IMR-90 (cell line): ENCODE measurements around the gene THAP5. TPM values are rescaled to one million over a fixed set of nuclear protein-coding genes. Genes with fewer than 3 reads are reported as not detected.

ENCODE experiments used
- ATAC-seq: fragments of 200-7000 bp; cut with Tn5 transposase; 2 replicates; pipeline ENCODE4 v1.9.1; 2020; ENCODE audit warnings: low read depth, mild to moderate bottlenecking, moderate library complexity
- BruUV-seq: library from RNA; stranded (reverse); fragments of 400-500 nt; replicated peaks from 2 replicates; lab custom pipeline; 2021; lab: Mats Ljungman, UMichigan
- CTCF ChIA-PET: fragments of 300-600 bp; formaldehyde crosslinking; extraction: SDS; loops from one replicate; lab custom pipeline; 2021; ENCODE audit warnings: antibody characterized with exemption; lab: Yijun Ruan, JAX
- POLR2A ChIA-PET: fragments of 300-600 bp; sonication (Branson Sonifier 250); formaldehyde crosslinking; loops from one replicate; lab custom pipeline; 2022; ENCODE audit warnings: antibody characterized with exemption; ENCODE audit not compliant: unreplicated experiment; lab: Charles Lee
- DNase-seq: peaks from one replicate; pipeline ENCODE4 v3.0.0; 2013
- H2AFZ ChIP-seq: replicated peaks from 2 replicates; pipeline ENCODE3; 2013; ENCODE audit warnings: low read length, mild to moderate bottlenecking; ENCODE audit not compliant: poor library complexity
- H2AK5ac ChIP-seq: 2 replicates; pipeline ENCODE4 v1.6.1; 2013; ENCODE audit warnings: low read depth, low read length, inconsistent platforms
- H2AK9ac ChIP-seq: replicated peaks from 2 replicates; pipeline ENCODE3; 2013; ENCODE audit warnings: mild to moderate bottlenecking, low read depth, low read length, moderate library complexity; ENCODE audit not compliant: poor library complexity
- H2BK120ac ChIP-seq: 2 replicates; pipeline ENCODE4 v1.6.1; 2013; ENCODE audit warnings: low read depth, low read length, inconsistent platforms
- H2BK15ac ChIP-seq: 3 replicates; pipeline ENCODE4 v1.6.1; 2013; ENCODE audit warnings: low read depth, low read length, inconsistent platforms
- H2BK20ac ChIP-seq: 2 replicates; pipeline ENCODE4 v1.6.1; 2013; ENCODE audit warnings: low read depth, mild to moderate bottlenecking, inconsistent platforms, low read length, moderate library complexity
- H2BK5ac ChIP-seq: 2 replicates; pipeline ENCODE4 v1.6.1; 2013; ENCODE audit warnings: mild to moderate bottlenecking, low read depth, low read length, inconsistent platforms; ENCODE audit not compliant: poor library complexity, severe bottlenecking
- H3K14ac ChIP-seq: replicated peaks from 2 replicates; pipeline ENCODE4 v1.6.1; 2013; ENCODE audit warnings: low read depth, low read length, inconsistent platforms
- H3K18ac ChIP-seq: 2 replicates; pipeline ENCODE4 v1.6.1; 2013; ENCODE audit warnings: low read depth, low read length, control low read depth
- H3K23ac ChIP-seq: 2 replicates; pipeline ENCODE4 v1.6.1; 2013; ENCODE audit warnings: low read depth, low read length, inconsistent platforms
- H3K27ac ChIP-seq: 2 replicates; pipeline ENCODE4 v1.5.1; 2013; ENCODE audit warnings: mild to moderate bottlenecking, control low read depth, low read length; ENCODE audit not compliant: insufficient read depth
- H3K27me3 ChIP-seq: 2 replicates; pipeline ENCODE4 v1.6.1; 2013; ENCODE audit warnings: low read length; ENCODE audit not compliant: control insufficient read depth, insufficient read depth
- H3K36me3 ChIP-seq: 2 replicates; pipeline ENCODE4 v1.6.1; 2013; ENCODE audit warnings: low read length, mixed read lengths; ENCODE audit not compliant: control insufficient read depth, insufficient read depth
- H3K4ac ChIP-seq: 2 replicates; pipeline ENCODE4 v1.6.1; 2013; ENCODE audit warnings: low read depth, low read length, inconsistent platforms
- H3K4me1 ChIP-seq: 2 replicates; pipeline ENCODE4 v1.6.1; 2013; ENCODE audit warnings: low read length, mixed read lengths; ENCODE audit not compliant: control insufficient read depth, insufficient read depth
- H3K4me2 ChIP-seq: 2 replicates; pipeline ENCODE4 v1.6.1; 2013; ENCODE audit warnings: low read depth, mild to moderate bottlenecking, control low read depth, low read length, moderate library complexity
- H3K4me3 ChIP-seq: 2 replicates; pipeline ENCODE4 v1.5.1; 2013; ENCODE audit warnings: low read depth, mild to moderate bottlenecking, control low read depth, low read length, moderate library complexity; ENCODE audit not compliant: insufficient read depth
- H3K56ac ChIP-seq: 2 replicates; pipeline ENCODE4 v1.6.1; 2013; ENCODE audit warnings: low read length, inconsistent platforms; ENCODE audit not compliant: insufficient read depth; ENCODE audit errors: extremely low read depth
- H3K79me1 ChIP-seq, 2 experiments: 2 replicates each; pipeline ENCODE4 v1.6.1; 2013; ENCODE audit warnings: low read length in 2 of 2, inconsistent platforms in 1 of 2, low read depth in 1 of 2
- H3K9ac ChIP-seq: 2 replicates; pipeline ENCODE4 v1.6.1; 2013; ENCODE audit warnings: low read depth, low read length, control low read depth
- H3K9me1 ChIP-seq: 2 replicates; pipeline ENCODE4 v1.6.1; 2013; ENCODE audit warnings: low read length, inconsistent platforms; ENCODE audit not compliant: insufficient read depth
- H3K9me3 ChIP-seq: 2 replicates; pipeline ENCODE4 v1.6.1; 2013; ENCODE audit warnings: low read length; ENCODE audit not compliant: control insufficient read depth, insufficient read depth
- H4K20me1 ChIP-seq: 2 replicates; pipeline ENCODE4 v1.6.1; 2013; ENCODE audit warnings: low read length, inconsistent platforms; ENCODE audit not compliant: insufficient read depth
- H4K5ac ChIP-seq: 2 replicates; pipeline ENCODE4 v1.6.1; 2013; ENCODE audit warnings: mild to moderate bottlenecking, low read depth, low read length, control low read depth
- H4K8ac ChIP-seq, 2 experiments: 2 replicates each; pipeline ENCODE4 v1.6.1; 2013; ENCODE audit warnings: low read depth in 2 of 2, low read length in 2 of 2, control low read depth in 1 of 2, inconsistent platforms in 1 of 2
- H4K91ac ChIP-seq: 2 replicates; pipeline ENCODE4 v1.6.1; 2013; ENCODE audit warnings: low read depth, low read length, inconsistent platforms; ENCODE audit not compliant: insufficient read depth
- BHLHE40 ChIP-seq: fragments of 150-350 bp; IDR thresholded peaks from 2 replicates; pipeline ENCODE4 v1.6.1; 2016; ENCODE audit warnings: mild to moderate bottlenecking, low read depth, low read length
- MAZ ChIP-seq: IDR thresholded peaks from 2 replicates; pipeline ENCODE4 v1.6.1; 2012; ENCODE audit warnings: low read depth, mild to moderate bottlenecking, low read length, improper control_type of control experiment, moderate library complexity, borderline replicate concordance
- MXI1 ChIP-seq: IDR thresholded peaks from 2 replicates; pipeline ENCODE4 v1.6.1; 2012; ENCODE audit warnings: low read depth, mild to moderate bottlenecking, low read length, moderate library complexity, borderline replicate concordance
- NFE2L2 ChIP-seq: fragments of 150-350 bp; IDR thresholded peaks from 2 replicates; pipeline ENCODE4 v1.6.1; 2016; ENCODE audit warnings: low read depth, mild to moderate bottlenecking, low read length
- POLR2A ChIP-seq: IDR thresholded peaks from 2 replicates; pipeline ENCODE4 v1.6.1; 2012; ENCODE audit warnings: mild to moderate bottlenecking, low read depth, low read length
- RCOR1 ChIP-seq: IDR thresholded peaks from 2 replicates; pipeline ENCODE4 v1.6.1; 2012; ENCODE audit warnings: mild to moderate bottlenecking, low read length, improper control_type of control experiment; ENCODE audit not compliant: insufficient replicate concordance
- RFX5 ChIP-seq: IDR thresholded peaks from 2 replicates; pipeline ENCODE4 v1.8.0; 2012; ENCODE audit warnings: low read depth, mild to moderate bottlenecking, low read length, moderate library complexity
- SMC3 ChIP-seq: fragments of 150-350 bp; IDR thresholded peaks from 2 replicates; pipeline ENCODE4 v1.6.1; 2016; ENCODE audit warnings: low read depth, mild to moderate bottlenecking, antibody characterized with exemption, low read length, moderate library complexity
- WGBS, 2 experiments: methylation state at CpG; one replicate each; pipeline versions ENCODE4 v1.1.5 to v1.1.7; 2013; ENCODE audit warnings: missing lambda C conversion rate in 2 of 2; ENCODE audit not compliant: insufficient read length in 1 of 2; ENCODE audit errors: extremely low coverage in 2 of 2; 5-methylcytosine and 5-hydroxymethylcytosine counted together
- dilution Hi-C: fragments of 300-500 bp; cut with HindIII; formaldehyde crosslinking; loops from one replicate; pipeline ENCODE4 v1.14.3; 2018; ENCODE audit warnings: low sequenced_read_pairs; ENCODE audit not compliant: unreplicated experiment
- in situ Hi-C: fragments of 300-500 bp; cut with MboI; formaldehyde crosslinking; loops from 3 replicates; pipeline ENCODE4 v1.14.3; 2019; ENCODE audit warnings: low sequenced_read_pairs, inconsistent platforms, mixed read lengths
- intact Hi-C: fragments of 100-400 bp; cut with micrococcal nuclease; formaldehyde crosslinking; loops from 2 replicates; pipeline ENCODE4 v1.10.0; 2022
- polyA plus RNA-seq, 3 experiments: library from polyadenylated mRNA; depleted of rRNA; stranded (reverse); fragments of >200 nt; gene quantifications; 2 replicates each; pipeline ENCODE4 v1.2.3, GENCODE V29; 2012; ENCODE audit warnings: low replicate concordance in 1 of 3
- total RNA-seq: library from RNA; depleted of rRNA; stranded (reverse); fragments of >200 nt; gene quantifications from 2 replicates; pipeline ENCODE4 v1.2.3, GENCODE V29; 2012
- TF ChIP-seq, protein P1 (sequence below): fragments of 150-350 bp; IDR thresholded peaks from 2 replicates; pipeline ENCODE4 v1.6.1; 2016; ENCODE audit warnings: low read depth, mild to moderate bottlenecking, low read length, moderate library complexity, borderline replicate concordance

The THAP5 gene
- total and polyA plus RNA-seq, 2 of the 4 experiments (the other 2 are of a cell fraction), result 6.7 to 23.7 TPM

DNA sequence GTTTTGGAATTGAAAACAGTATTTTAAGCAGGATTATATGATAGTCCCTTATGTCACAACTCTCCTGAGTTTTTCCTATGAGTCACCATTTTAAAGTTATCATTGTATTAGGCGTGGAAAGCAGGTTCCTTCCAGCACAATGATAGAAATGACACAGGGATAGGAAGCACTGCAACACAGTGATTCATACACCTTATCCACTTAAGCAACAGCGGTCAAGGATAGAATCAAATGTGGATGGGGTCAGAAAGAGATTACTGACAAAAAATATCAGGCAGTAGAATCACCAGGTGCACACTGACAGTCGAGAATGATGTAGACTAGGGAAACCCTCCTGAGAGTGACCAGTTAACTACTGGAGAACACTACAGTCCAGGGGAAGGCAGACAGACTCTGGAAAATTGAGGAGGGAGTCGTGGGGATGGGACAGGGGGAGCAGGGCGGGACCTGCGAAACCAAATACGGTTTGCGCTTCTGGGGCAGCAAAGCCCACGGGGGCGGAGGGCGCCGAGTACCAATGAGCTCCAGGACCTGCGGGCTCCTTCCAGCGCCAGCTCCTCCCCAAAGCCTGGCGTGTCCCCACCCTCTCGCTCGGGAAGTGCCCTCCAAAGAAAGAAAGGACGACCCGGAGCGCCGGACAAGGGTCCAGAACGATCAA, 44.0 kb downstream of the THAP5 start (continued):
- TF ChIP-seq, protein P1, sequence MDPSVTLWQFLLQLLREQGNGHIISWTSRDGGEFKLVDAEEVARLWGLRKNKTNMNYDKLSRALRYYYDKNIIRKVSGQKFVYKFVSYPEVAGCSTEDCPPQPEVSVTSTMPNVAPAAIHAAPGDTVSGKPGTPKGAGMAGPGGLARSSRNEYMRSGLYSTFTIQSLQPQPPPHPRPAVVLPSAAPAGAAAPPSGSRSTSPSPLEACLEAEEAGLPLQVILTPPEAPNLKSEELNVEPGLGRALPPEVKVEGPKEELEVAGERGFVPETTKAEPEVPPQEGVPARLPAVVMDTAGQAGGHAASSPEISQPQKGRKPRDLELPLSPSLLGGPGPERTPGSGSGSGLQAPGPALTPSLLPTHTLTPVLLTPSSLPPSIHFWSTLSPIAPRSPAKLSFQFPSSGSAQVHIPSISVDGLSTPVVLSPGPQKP, result no peak
- TF ChIP-seq RCOR1 (no peak), MXI1 (no peak; the same call in 1 of the 2 replicates), SMC3 (no peak)

DNA sequence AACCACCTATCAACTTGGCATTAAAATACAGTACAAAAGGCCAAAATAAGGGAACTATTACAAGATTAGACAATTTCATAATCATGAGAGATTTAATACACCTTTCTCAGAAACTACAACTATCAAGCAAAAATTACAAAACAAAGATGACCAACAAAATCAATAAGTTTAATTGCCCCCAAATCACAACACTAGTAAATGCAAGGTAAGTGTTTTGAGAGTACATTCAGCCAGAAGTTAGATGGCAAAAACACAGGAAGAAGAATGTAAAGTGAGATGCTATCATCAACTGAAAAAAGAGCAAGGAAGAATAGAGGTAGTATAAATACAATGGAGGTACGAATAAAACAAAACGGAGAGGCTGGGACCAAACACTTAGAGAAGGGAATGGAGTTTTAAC, 46.7 kb downstream of the THAP5 start:
- Histone ChIP-seq H3K4me2 (no peak overlapping the region), H2BK15ac (no peak overlapping the region), H3K9ac (no peak overlapping the region), H2BK120ac (no peak overlapping the region), H3K9me1 (no peaks in the 10 kb centered on the region), H3K4me1 (peaks cover 4% of the 10 kb centered on the region; the same call in 1 of the 2 replicates), H2AFZ (no peak overlapping the region), H4K5ac (no peak overlapping the region), H4K8ac (no peak overlapping the region), H2BK5ac (no peak overlapping the region), H3K9me3 (peaks cover 2% of the 10 kb centered on the region; the same call in 1 of the 2 replicates), H3K4ac (no peak overlapping the region), H3K18ac (no peak overlapping the region), H2AK9ac (no peak overlapping the region), H4K91ac (no peak overlapping the region), H3K27ac (no peak overlapping the region), H2AK5ac (no peak overlapping the region), H3K4me3 (no peak overlapping the region), H3K36me3 (0 out of 2 replicates have a peak, but pooled peaks cover 1% of the 10 kb centered on the region), H3K27me3 (no peaks in the 10 kb centered on the region), H3K79me1 (peaks cover 23 to 40% of the 10 kb centered on the region in 2 experiments), H2BK20ac (no peak overlapping the region), H4K20me1 (peaks cover 6% of the 10 kb centered on the region; the same call in 1 of the 2 replicates), H3K14ac (no peak overlapping the region), H3K56ac (no peak overlapping the region), H3K23ac (no peak overlapping the region)
- intact Hi-C loops, result no loop called here
- WGBS, 2 experiments, result no CpG with 5 or more reads among the region's 2 CpGs
- BruUV-seq, result no TSS peak
- dilution Hi-C loops, result no loop called here
- POLR2A ChIA-PET, result no interaction called here
- no peak for TF ChIP-seq MAZ
- no peak for TF ChIP-seq BHLHE40
- TF ChIP-seq RCOR1, result no peak
- no peak for TF ChIP-seq RFX5
- no peak for TF ChIP-seq NFE2L2
- TF ChIP-seq POLR2A, result no peak
- CTCF ChIA-PET, result no interaction called here
- in situ Hi-C loops, result no loop called here
- no peak for DNase-seq
- no peak for ATAC-seq
